ENCODE measurements around the gene PRLHR. TPM values are rescaled to one million over a fixed set of nuclear protein-coding genes. Genes with fewer than 3 reads are reported as not detected.

Gene PRLHR
- total and polyA plus RNA-seq, 2 of the 13 experiments (the other 11 are each of a cell fraction or from before 2014, with no cell fraction given): not detected

GRCh38 chr10:118562851-118563250 lies 32.6 kb downstream of the PRLHR start:
- POLR2A ChIA-PET: no interaction called here
- Histone ChIP-seq H3K4me1 (ENCODE audit: insufficient read depth, low read length) (no peaks in the 10 kb centered on the region), H3K9ac (ENCODE audit: insufficient read depth, low read depth, low read length) (no peak overlapping the region), H3K9me3 (ENCODE audit: low read length) (no peaks in the 10 kb centered on the region), H4K20me1 (ENCODE audit: insufficient read depth, low read length) (no peaks in the 10 kb centered on the region), H3K4me2 (ENCODE audit: low read depth, low read length) (no peak overlapping the region), H3K36me3 (replicated peaks in 1 of 2; ENCODE audit: control insufficient read depth in 1 of 2, insufficient read depth in 2 of 2, low read length in 2 of 2) (no peaks in the 10 kb centered on the region), H3K4me3 (replicated peaks in 1 of 3; ENCODE audit: insufficient read depth in 1 of 3, low read depth in 2 of 3, low read length in 3 of 3) (no peak overlapping the region), H2AFZ (ENCODE audit: low read length) (no peak overlapping the region), H3K27me3 (ENCODE audit: control insufficient read depth in 1 of 2, insufficient read depth in 2 of 2, low read length in 2 of 2) (peaks cover 0 to 8% of the 10 kb centered on the region in 2 experiments; a peak in 1 of 5 replicates), H3K79me2 (ENCODE audit: insufficient read depth, low read length) (no peaks in the 10 kb centered on the region), H3K27ac (ENCODE audit: extremely low read length, insufficient read depth, low read length) (no peak overlapping the region)
- DNase-seq (ENCODE audit: low spot score) (no peak), FAIRE-seq (no peak), ATAC-seq (no peak)
- WGBS (ENCODE audit: low lambda C conversion rate): 3% methylated on average over 1 of the region's 1 CpG
- CTCF ChIA-PET (ENCODE audit: low intra/inter-chr PET ratio, low total read pairs): no interaction called here
- TF ChIP-seq IRX3 (CRISPR knock-in tag; IDR thresholded peaks at IDR 0.05; ENCODE audit: borderline replicate concordance, low read depth): no peak
- no peak for TF ChIP-seq AHDC1 (CRISPR knock-in tag; IDR thresholded peaks at IDR 0.05; ENCODE audit: borderline replicate concordance)
- TF ChIP-seq JUNB (CRISPR knock-in tag; IDR thresholded peaks at IDR 0.05; ENCODE audit: borderline replicate concordance): no peak
- TF ChIP-seq ZNF232 (CRISPR knock-in tag; IDR thresholded peaks at IDR 0.05; ENCODE audit: borderline replicate concordance): no peak
- no peak for TF ChIP-seq HBP1 (CRISPR knock-in tag; IDR thresholded peaks at IDR 0.05; ENCODE audit: low read depth)
- TF ChIP-seq EHMT2 (IDR thresholded peaks at IDR 0.05; ENCODE audit: borderline replicate concordance, low read depth, low read length): no peak
- no peak for TF ChIP-seq PLRG1 (conservative IDR thresholded peaks at IDR 0.05)
- TF ChIP-seq GZF1 (CRISPR knock-in tag; IDR thresholded peaks at IDR 0.05): no peak
- no peak for TF ChIP-seq KDM3A (CRISPR knock-in tag; IDR thresholded peaks at IDR 0.05; ENCODE audit: low read depth)
- TF ChIP-seq MEIS2 (CRISPR knock-in tag; IDR thresholded peaks at IDR 0.05): no peak
- no peak for TF ChIP-seq NRL (CRISPR knock-in tag; IDR thresholded peaks at IDR 0.05; ENCODE audit: borderline replicate concordance)
- TF ChIP-seq ZNF292 (CRISPR knock-in tag; IDR thresholded peaks at IDR 0.05; ENCODE audit: borderline replicate concordance, low read depth): no peak
- TF ChIP-seq CENPX (CRISPR knock-in tag; IDR thresholded peaks at IDR 0.05): no peak
- TF ChIP-seq GTF3A (CRISPR knock-in tag; conservative IDR thresholded peaks at IDR 0.05): no peak
- TF ChIP-seq FOXP1 (IDR thresholded peaks at IDR 0.05): no peak
- TF ChIP-seq FOXP1 (CRISPR knock-in tag; IDR thresholded peaks at IDR 0.05): no peak
- in situ Hi-C loops (cut with HindIII; ENCODE audit: extremely low pct_ligation_motif_present, low pct_unique_long_range_greater_than_20kb) (no loop called here), intact Hi-C loops (cut with micrococcal nuclease; ENCODE audit: unreplicated experiment) (no loop called here)
- BruUV-seq (replicated peaks): no TSS peak

Data from HepG2 (cell line).